Activated CD4-positive, alpha-beta memory T cell treated with anti-CD3 and anti-CD28 coated beads for 36 hours (primary cell): ENCODE data around the gene CABP7. TPM values are rescaled to one million over a fixed set of nuclear protein-coding genes. Genes with fewer than 3 reads are reported as not detected.

Source experiments
- CTCF ChIA-PET: fragments of 350-600 bp; sonication (Branson Sonifier 250); formaldehyde crosslinking; loops from one replicate; lab custom pipeline; 2021; ENCODE audit warnings: antibody characterized with exemption, inconsistent platforms; lab: Charles Lee
- POLR2A ChIA-PET: fragments of 350-600 bp; sonication (Branson Sonifier 250); formaldehyde crosslinking; loops from one replicate; lab custom pipeline; 2021; ENCODE audit warnings: antibody characterized with exemption; lab: Charles Lee
- DNase-seq: peaks from one replicate; pipeline ENCODE4 v3.0.0-alpha.2; 2020
- H3K27ac Mint-ChIP-seq: one replicate; pipeline ENCODE4 v1.8.0; 2021; ENCODE audit warnings: mixed read lengths
- H3K27me3 Mint-ChIP-seq: one replicate; pipeline ENCODE4 v1.8.0; 2021; ENCODE audit warnings: mixed read lengths
- H3K36me3 Mint-ChIP-seq: one replicate; pipeline ENCODE4 v1.8.0; 2021; ENCODE audit warnings: mixed read lengths
- H3K4me1 Mint-ChIP-seq: one replicate; pipeline ENCODE4 v1.8.0; 2021; ENCODE audit warnings: low read depth, mixed read lengths
- H3K4me3 Mint-ChIP-seq: one replicate; pipeline ENCODE4 v1.8.0; 2021; ENCODE audit warnings: mild to moderate bottlenecking, mixed read lengths
- H3K9me3 Mint-ChIP-seq: one replicate; pipeline ENCODE4 v1.8.0; 2021; ENCODE audit warnings: mixed read lengths
- intact Hi-C: fragments of 100-400 bp; cut with micrococcal nuclease; formaldehyde crosslinking; loops from one replicate; pipeline ENCODE4 v1.15.1; 2023
- total RNA-seq, 2 experiments: library from RNA; stranded (reverse); gene quantifications; one replicate each; pipeline ENCODE4 v1.2.3, GENCODE V29; 2021

CABP7 gene
- total RNA-seq, 2 experiments from 2014 or later = 0.07 TPM; not detected in 1

DNA sequence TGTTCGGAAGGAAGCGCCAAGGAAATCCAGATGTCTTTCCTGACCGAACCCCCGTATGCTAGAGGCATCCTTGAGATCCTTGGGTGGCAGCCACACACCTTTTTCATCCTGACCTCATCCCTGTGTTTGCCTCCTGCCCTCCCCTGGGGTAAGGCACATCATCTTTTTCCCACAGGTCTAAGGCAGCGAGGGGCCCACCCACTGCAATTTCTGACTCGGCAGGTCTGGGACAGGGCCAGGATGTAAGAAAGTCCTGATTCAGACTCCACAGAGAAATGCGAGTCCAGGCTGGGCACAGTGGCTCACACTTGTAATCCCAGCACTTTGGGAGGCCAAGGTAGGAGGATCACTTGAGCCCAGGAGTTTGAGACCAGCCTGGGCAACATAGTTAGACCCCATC, 36.5 kb downstream of the CABP7 start:
- intact Hi-C loops = no loop called here
- ChIA-PET POLR2A (no interaction called here), CTCF (interaction anchor here (0.9 to 1.0 kb wide), 2 partner anchors 249 to 332 kb away, joined by 3 read pairs; no protein-coding TSS in a partner anchor)
- no peaks in the 10 kb centered on the region for H3K27me3 Mint-ChIP-seq
- H3K9me3 Mint-ChIP-seq = no peaks in the 10 kb centered on the region
- H3K4me1 Mint-ChIP-seq = peaks cover 2% of the 10 kb centered on the region
- H3K27ac Mint-ChIP-seq = no peak overlapping the region
- H3K4me3 Mint-ChIP-seq = no peak overlapping the region
- DNase-seq = no peak
- no peaks in the 10 kb centered on the region for H3K36me3 Mint-ChIP-seq

DNA sequence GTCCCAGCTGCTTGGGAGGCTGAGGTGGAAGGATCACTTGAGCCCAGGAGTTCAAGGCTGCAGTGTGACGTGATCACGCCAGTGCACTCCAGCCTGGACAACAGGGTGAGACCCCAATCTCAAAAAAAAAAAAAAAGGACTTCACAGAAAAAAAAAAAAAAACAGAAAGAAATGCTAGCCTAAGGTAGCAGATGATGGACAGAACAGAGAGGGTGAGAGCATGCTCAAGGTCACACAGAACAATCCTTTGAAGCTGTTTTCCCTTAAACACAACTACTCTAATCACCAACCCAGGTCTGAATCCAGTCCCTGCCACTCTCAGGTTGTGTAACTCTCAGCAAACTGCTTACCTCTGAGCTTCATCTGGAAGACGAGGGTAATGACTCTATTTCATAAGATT, 37.3 kb downstream of the CABP7 start:
- no peak for DNase-seq
- H3K27me3 Mint-ChIP-seq = no peaks in the 10 kb centered on the region
- ChIA-PET POLR2A (no interaction called here), CTCF (interaction anchor here (1.3 kb wide), 1 partner anchor 68 kb away, joined by 3 read pairs; no protein-coding TSS in a partner anchor)
- no peak overlapping the region for H3K27ac Mint-ChIP-seq
- no peak overlapping the region for H3K4me3 Mint-ChIP-seq
- intact Hi-C loops = no loop called here
- no peaks in the 10 kb centered on the region for H3K36me3 Mint-ChIP-seq
- H3K4me1 Mint-ChIP-seq = no peaks in the 10 kb centered on the region
- no peaks in the 10 kb centered on the region for H3K9me3 Mint-ChIP-seq

DNA sequence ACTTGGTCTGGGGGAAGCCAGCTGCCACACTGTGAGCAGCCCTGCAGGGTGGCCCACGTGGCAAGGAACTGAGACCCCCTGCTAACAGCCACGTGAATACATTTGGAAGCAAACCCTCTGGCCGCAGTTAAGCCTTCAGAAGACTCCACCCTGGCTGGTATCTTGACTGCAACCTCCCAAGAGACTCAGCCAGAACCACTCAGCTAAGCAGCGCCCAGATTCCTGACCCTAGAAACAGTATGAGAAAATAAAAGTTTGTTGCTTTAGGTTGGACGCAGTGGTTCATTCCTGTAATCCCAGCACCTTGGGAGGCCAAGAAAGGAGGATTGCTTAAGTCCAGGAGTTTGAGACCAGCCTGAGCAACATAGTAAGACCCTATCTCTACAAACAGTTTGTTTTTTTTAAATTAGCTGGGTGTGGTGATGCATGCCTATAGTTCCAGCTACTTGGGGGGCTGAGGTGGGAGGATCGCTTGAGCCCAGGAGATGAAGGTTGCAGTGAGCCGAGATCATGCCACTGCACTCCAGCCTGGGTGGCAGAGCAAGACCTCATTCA, 38.3 kb downstream of the CABP7 start:
- POLR2A ChIA-PET = no interaction called here
- intact Hi-C loops = no loop called here
- no peaks in the 10 kb centered on the region for H3K36me3 Mint-ChIP-seq
- H3K9me3 Mint-ChIP-seq = no peaks in the 10 kb centered on the region
- H3K4me1 Mint-ChIP-seq = no peaks in the 10 kb centered on the region
- CTCF ChIA-PET = interaction anchor here (1.3 kb wide), 1 partner anchor 69 kb away, joined by 3 read pairs; no protein-coding TSS in a partner anchor
- no peaks in the 10 kb centered on the region for H3K27me3 Mint-ChIP-seq
- no peak overlapping the region for H3K27ac Mint-ChIP-seq
- no peak for DNase-seq
- H3K4me3 Mint-ChIP-seq = no peak overlapping the region

DNA sequence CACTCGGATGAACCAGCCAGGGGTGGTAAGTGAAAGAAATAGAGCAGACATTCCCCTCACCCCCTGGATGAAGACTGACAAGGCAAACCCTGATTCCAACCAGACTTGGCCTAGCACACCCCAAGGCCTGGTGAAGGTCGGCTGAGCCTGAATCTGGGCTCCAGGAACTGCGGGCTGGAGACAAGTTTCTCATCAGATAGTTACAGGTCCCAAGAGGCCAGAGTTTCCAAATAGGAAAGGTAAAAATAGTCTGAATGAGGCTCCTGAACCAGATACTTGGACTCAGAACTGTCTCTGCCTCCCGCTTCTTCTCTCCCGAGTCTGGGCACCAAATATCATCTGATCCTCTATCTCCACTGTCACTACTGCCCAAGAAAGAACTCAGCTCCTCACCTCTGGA, 39.2 kb downstream of the CABP7 start:
- Mint-ChIP-seq H3K27ac (no peak overlapping the region), H3K4me3 (no peak overlapping the region), H3K4me1 (peaks cover under 1% of the 10 kb centered on the region), H3K27me3 (no peaks in the 10 kb centered on the region), H3K36me3 (no peaks in the 10 kb centered on the region), H3K9me3 (no peaks in the 10 kb centered on the region)
- CTCF ChIA-PET = no interaction called here
- intact Hi-C loops = no loop called here
- POLR2A ChIA-PET = no interaction called here
- DNase-seq = no peak

DNA sequence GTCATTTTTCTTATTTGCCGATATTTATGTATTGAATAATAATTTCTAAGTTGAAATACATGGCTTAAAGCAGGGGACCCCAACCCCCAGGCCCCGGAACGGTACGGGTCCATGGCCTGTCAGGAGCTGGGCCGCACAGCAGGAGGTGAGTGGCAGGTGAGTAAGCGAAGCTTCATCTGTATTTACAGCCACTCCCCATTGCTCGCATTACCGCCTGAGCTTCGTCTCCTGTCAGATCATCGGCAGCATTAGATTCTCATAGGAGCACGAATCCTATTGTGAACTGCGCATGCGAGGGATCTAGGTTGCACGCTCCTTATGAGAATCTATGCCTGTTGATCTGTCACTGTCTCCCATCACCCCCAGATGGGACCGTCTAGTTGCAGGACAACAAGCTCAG, 42.5 kb downstream of the CABP7 start:
- no peak for DNase-seq
- Mint-ChIP-seq H3K27me3 (no peaks in the 10 kb centered on the region), H3K4me1 (peaks cover 13% of the 10 kb centered on the region), H3K9me3 (no peaks in the 10 kb centered on the region), H3K4me3 (no peak overlapping the region), H3K27ac (no peak overlapping the region), H3K36me3 (peaks cover under 1% of the 10 kb centered on the region)
- intact Hi-C loops = loop anchor here (10.0 kb wide), 1 partner anchor 503 kb away; the partner anchor contains the start of gene OSM
- ChIA-PET POLR2A (no interaction called here), CTCF (no interaction called here)

DNA sequence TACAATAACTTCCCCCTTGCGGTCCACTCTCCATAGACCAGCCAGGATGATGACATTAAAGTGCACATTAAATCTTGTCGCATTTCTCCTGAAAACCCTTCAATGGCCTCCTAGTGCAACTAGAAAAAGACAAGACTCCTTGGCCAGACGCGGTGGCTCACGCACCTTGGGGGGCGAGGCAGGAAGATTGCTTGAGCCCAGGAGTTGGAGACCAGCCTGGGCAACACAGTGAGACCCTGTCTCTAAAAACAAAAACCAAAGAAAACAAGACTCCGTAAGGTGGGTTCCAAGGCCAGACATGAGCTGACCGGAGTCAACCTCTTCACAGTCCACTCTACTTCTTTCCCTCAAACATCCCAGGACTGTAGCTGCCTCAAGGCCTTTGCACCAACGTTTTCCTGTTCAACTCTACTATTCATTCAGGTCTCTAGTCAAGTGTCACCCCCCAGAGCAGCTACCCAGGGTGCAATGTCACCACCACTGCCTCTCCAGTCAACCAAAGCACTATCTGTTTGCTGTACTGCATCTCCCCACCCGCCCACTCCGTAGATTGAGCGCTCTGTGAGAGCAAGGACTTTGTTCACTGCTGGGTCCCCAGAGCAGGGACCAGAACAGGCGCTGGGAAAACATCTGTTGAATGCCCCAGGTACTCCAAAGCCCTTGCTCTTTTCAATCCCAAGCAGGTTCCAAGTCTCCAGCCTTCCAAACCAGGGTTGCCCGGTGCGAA, 46.3 kb downstream of the CABP7 start:
- H3K9me3 Mint-ChIP-seq = no peaks in the 10 kb centered on the region
- no peaks in the 10 kb centered on the region for H3K27me3 Mint-ChIP-seq
- peak overlapping the region; percentile 94 for H3K27ac Mint-ChIP-seq
- peak overlapping the region; percentile 100 for H3K4me3 Mint-ChIP-seq
- H3K4me1 Mint-ChIP-seq = peaks cover 26% of the 10 kb centered on the region
- DNase-seq = peak; percentile 58
- peaks cover 18% of the 10 kb centered on the region for H3K36me3 Mint-ChIP-seq
- ChIA-PET CTCF (interaction anchor here (0.8 to 1.4 kb wide), 3 partner anchors 130 to 239 kb away, joined by 3 to 4 read pairs (median 4); no protein-coding TSS in a partner anchor), POLR2A (interaction anchor here (0.6 to 1.3 kb wide), 4 partner anchors 12 to 103 kb away, joined by 3 to 4 read pairs (median 3); no protein-coding TSS in a partner anchor)
- intact Hi-C loops = loop anchor here (2.0 to 10.0 kb wide), 5 partner anchors 117 to 1024 kb away; partner anchors contain the start of genes CHEK2, HSCB, MTMR3 and OSM

DNA sequence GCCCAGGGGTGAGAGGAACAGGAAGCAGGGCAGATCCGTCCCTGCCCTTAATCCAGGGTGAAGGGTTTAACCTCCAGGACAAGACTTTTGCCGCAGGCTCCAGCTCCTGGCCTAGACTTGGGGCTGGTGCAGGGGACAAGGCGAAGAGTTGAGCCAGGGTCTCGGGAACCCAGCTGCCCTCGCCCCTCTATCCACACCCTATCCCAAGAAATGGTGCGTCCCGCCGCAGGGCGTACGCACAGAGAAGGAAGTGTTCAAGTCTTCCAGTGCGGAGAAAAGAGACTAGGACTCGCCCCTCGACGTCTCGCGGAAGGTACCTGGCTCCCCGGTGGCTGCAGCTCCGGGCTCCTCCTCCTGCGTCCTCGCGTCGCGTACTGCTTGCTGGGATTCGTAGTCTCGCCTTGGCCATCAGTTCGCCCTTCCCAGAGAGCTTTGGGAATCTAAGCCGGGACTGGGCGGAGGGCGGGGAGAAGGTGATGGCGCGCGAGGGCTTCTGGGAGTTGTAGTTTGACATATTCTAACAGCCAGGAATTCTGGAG, 46.9 kb downstream of the CABP7 start, which contains the start of gene ZMAT5:
TSS of gene ZMAT5 (minus strand) at position 376 of the 539 bp plus-strand sequence. CDS start 18,463 bp downstream, outside the sequence.
- DNase-seq = peak; percentile 96
- Mint-ChIP-seq H3K4me3 (peak within 1 kb of the TSS; percentile 100), H3K36me3 (peaks cover 19% of the 10 kb centered on the region), H3K27ac (peak within 1 kb of the TSS; percentile 94), H3K9me3 (no peaks in the 10 kb centered on the region), H3K27me3 (no peaks in the 10 kb centered on the region), H3K4me1 (peaks cover 26% of the 10 kb centered on the region)
- ChIA-PET CTCF (interaction anchor here (0.8 to 1.4 kb wide), 3 partner anchors 131 to 238 kb away, joined by 3 to 4 read pairs (median 4); no protein-coding TSS in a partner anchor), POLR2A (interaction anchor here (0.7 to 1.3 kb wide), 4 partner anchors 15 to 163 kb away, joined by 3 to 4 read pairs (median 4); no protein-coding TSS in a partner anchor)
- intact Hi-C loops = loop anchor here (1.0 to 10.0 kb wide), 7 partner anchors 72 to 1024 kb away; partner anchors contain the start of genes ASCC2, CHEK2, HSCB and MTMR3

DNA sequence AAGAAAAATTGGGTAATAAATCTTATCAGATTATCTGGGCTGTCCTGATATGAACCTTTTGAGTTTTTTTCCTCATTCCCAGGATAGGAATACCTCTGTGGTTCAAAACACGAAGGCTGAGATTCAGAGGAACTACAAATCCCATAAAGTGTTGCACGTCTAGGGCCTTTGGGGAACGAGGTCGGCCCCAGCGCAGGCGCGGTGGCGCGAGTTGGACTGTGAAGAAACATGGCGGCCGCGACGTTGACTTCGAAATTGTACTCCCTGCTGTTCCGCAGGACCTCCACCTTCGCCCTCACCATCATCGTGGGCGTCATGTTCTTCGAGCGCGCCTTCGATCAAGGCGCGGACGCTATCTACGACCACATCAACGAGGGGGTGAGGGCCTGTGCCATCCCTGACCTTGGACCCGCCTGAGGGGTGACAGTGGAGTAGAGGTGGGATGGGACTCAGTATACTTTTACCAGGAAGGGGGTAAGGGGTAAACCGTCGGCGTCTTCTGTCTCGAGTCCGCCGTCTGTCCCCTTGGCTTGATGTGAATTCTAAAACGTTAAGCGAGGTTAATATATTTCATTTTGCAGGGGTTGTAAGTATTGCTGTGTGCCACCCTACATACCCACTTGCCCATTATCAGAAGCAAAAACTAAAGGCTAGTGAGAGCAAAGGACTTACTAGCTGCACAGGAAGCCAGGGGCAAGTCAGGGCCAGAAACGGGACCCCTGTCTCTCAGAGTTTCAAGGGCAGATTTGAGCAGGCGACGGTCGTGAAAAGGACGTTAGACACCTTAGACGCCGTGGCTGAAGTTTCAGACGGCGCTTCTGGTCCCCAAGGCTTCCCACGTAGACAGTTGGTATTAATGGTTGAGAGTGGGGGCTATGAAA, 47.6 kb downstream of the CABP7 start, which contains the start of gene UQCR10:
TSS of gene UQCR10 (plus strand) at position 199 of the 881 bp plus-strand sequence. CDS start at position 229, 30 bp downstream.
- Mint-ChIP-seq H3K9me3 (no peaks in the 10 kb centered on the region), H3K27me3 (no peaks in the 10 kb centered on the region), H3K27ac (peak within 1 kb of the TSS; percentile 94), H3K36me3 (peaks cover 23% of the 10 kb centered on the region), H3K4me3 (peak within 1 kb of the TSS; percentile 100), H3K4me1 (peaks cover 26% of the 10 kb centered on the region)
- DNase-seq = peak; percentile 94
- ChIA-PET POLR2A (interaction anchor here (0.7 to 1.3 kb wide), 4 partner anchors 14 to 163 kb away, joined by 3 to 4 read pairs (median 4); no protein-coding TSS in a partner anchor), CTCF (interaction anchor here (1.0 to 1.4 kb wide), 2 partner anchors 131 to 142 kb away, joined by 3 to 4 read pairs; no protein-coding TSS in a partner anchor)
- intact Hi-C loops = loop anchor here (1.0 to 10.0 kb wide), 7 partner anchors 71 to 1025 kb away; partner anchors contain the start of genes ASCC2, CHEK2, HSCB and MTMR3

DNA sequence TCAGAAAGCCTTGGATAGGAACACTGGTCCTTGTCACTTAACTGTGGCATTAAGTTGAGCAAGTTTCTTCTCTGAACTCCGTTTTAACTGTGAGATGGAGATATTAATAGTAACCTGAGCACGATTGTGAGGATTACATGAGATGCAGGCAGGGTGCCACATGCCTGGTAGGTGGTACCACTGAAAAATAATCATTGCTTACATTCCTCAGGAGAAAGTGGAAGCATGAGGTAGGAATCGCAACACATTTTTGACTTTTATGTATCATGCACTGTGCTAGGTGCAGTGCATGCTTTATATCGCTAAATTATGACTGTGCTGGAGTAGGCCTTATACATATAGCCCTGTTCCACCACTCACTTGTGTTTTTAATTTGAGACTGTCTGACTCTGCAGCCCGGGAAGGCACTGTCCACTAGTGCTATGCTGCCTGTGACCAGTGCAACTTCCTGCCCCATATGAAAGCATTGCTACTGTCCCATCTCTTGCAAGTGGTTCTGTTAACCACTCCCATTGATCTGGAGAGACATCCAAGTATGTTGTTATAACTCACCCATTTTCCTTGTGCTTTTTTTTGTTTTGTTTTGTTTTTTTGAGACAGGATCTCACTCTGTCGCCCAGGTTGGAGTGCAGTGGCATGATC, 48.4 kb downstream of the CABP7 start:
- Mint-ChIP-seq H3K27me3 (no peaks in the 10 kb centered on the region), H3K36me3 (peaks cover 23% of the 10 kb centered on the region)

DNA sequence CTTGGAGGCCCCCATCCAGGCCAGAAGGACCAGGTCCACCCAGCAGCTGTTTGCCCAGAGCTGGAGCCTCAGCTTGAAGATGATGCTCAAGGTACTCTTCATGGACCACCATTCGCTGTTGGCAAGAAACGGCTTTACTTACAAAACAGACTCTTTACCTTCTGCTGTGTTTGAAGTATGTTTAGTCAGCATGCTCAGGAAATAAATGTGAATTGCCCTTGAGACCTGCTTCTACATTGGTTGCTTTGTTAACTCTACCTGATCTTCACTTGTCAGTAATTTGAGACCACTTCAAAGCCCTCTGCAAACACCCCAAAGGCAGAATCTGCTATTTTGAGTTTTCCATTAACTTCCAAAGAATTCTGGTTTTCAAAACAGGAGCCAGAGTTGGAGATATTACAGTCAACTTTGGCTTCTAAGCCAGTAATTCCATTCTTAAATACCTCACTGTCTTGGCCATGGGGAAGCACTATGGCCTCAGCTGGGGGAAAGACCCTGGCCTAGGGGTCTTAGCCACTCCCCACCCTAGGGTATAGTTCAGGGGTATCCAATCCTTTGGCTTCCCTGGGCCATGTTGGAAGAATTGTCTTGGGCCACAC, 50.0 kb downstream of the CABP7 start:
- Mint-ChIP-seq H3K27ac (no peak overlapping the region), H3K9me3 (no peaks in the 10 kb centered on the region), H3K36me3 (peaks cover 23% of the 10 kb centered on the region), H3K27me3 (no peaks in the 10 kb centered on the region), H3K4me3 (no peak overlapping the region), H3K4me1 (peaks cover 21% of the 10 kb centered on the region)
- DNase-seq = no peak
- CTCF ChIA-PET = no interaction called here
- POLR2A ChIA-PET = no interaction called here
- intact Hi-C loops = loop anchor here (5.0 to 10.0 kb wide), 3 partner anchors 307 to 1028 kb away; partner anchors contain the start of genes CHEK2, HSCB and OSM

More for the DNA sequence above, 48.4 kb downstream of the CABP7 start:
- ChIA-PET POLR2A (no interaction called here), CTCF (interaction anchor here (0.5 kb wide), 1 partner anchor 16 kb away, joined by 3 read pairs; no protein-coding TSS in a partner anchor)
- H3K4me1 Mint-ChIP-seq = peaks cover 26% of the 10 kb centered on the region
- no peaks in the 10 kb centered on the region for H3K9me3 Mint-ChIP-seq
- no peak for DNase-seq
- H3K4me3 Mint-ChIP-seq = peak overlapping the region; percentile 100
- intact Hi-C loops = loop anchor here (5.0 to 10.0 kb wide), 3 partner anchors 309 to 1026 kb away; partner anchors contain the start of genes CHEK2, HSCB and OSM
- peak overlapping the region; percentile 94 for H3K27ac Mint-ChIP-seq
